Stimulated activated CD4-positive, alpha-beta T cell treated with anti-CD3 and anti-CD28 coated beads, TNF-alpha, amount 100 ng/mL, for 1 hour (primary cell): ENCODE results near the gene CYP4F12.
"Not testable (repeated sequence)": the region's sequence is repeated elsewhere in the genome, so short reads cannot be mapped to it uniquely, and the experiment has no call there.

ENCODE experiments used
- DNase-seq, 3 donors: peaks; one replicate each; pipeline ENCODE4 v3.0.0-alpha.2; 2020; ENCODE audit warnings: low read depth in 3 of 3, low spot score in 1 of 3

The CYP4F12 gene

GRCh38 chr19:15649526-15649925 lies 23.4 kb upstream of the CYP4F12 start:
- DNase-seq, result no peak

- DNase-seq, result not testable (repeated sequence)
Observed at GRCh38 chr19:15650123-15650522, 22.8 kb upstream of the CYP4F12 start.

- DNase-seq, result no peak
Observed at GRCh38 chr19:15651791-15652190, 21.1 kb upstream of the CYP4F12 start.

GRCh38 chr19:15652559-15653278 lies 20.2 kb upstream of the CYP4F12 start:
- DNase-seq, result no peak

GRCh38 chr19:15656467-15656866 lies 16.4 kb upstream of the CYP4F12 start:
- no peak for DNase-seq

GRCh38 chr19:15663247-15663646 lies 9.6 kb upstream of the CYP4F12 start:
- DNase-seq, result no peak

- DNase-seq, result no peak
Observed at GRCh38 chr19:15666186-15666585, 6.7 kb upstream of the CYP4F12 start.

GRCh38 chr19:15666883-15667282 lies 6.0 kb upstream of the CYP4F12 start:
- DNase-seq, result no peak

- DNase-seq, result no peak
Observed at GRCh38 chr19:15669440-15669839, 3.4 kb upstream of the CYP4F12 start.

GRCh38 chr19:15669891-15670290 lies 3.0 kb upstream of the CYP4F12 start:
- no peak for DNase-seq

- no peak for DNase-seq
Observed at GRCh38 chr19:15671237-15671821, 1.6 kb upstream of the CYP4F12 start.

GRCh38 chr19:15671891-15672579 lies 852 bp upstream of the CYP4F12 start:
- no peak for DNase-seq

- DNase-seq, result no peak
Observed at GRCh38 chr19:15673176-15673654, 328 bp downstream of the CYP4F12 start.

GRCh38 chr19:15675560-15675959 lies 2.7 kb downstream of the CYP4F12 start:
- DNase-seq, result no peak

- DNase-seq, result no peak
Observed at GRCh38 chr19:15679089-15679488, 6.2 kb downstream of the CYP4F12 start.

GRCh38 chr19:15679865-15680264 lies 7.0 kb downstream of the CYP4F12 start:
- not testable (repeated sequence) for DNase-seq

- DNase-seq, result no peak
Observed at GRCh38 chr19:15680478-15681322, 7.8 kb downstream of the CYP4F12 start.

- no peak for DNase-seq
Observed at GRCh38 chr19:15683411-15683810, 10.5 kb downstream of the CYP4F12 start.

GRCh38 chr19:15684828-15685227 lies 11.9 kb downstream of the CYP4F12 start:
- DNase-seq, result no peak

- no peak for DNase-seq
Observed at GRCh38 chr19:15696654-15697194, 23.8 kb downstream of the CYP4F12 start.
